AG10803 (cell line): ENCODE measurements around the gene DLG2.
A peak's percentile ranks its signal among the peaks of the same experiment; 100 is the strongest.

Experiments
- DNase-seq: peaks from one replicate; pipeline ENCODE4 v3.0.0; 2010; ENCODE audit warnings: low read depth
- H3K4me3 ChIP-seq: 2 replicates; pipeline ENCODE4 v1.5.1; 2011; ENCODE audit warnings: mild to moderate bottlenecking, low read length, control low read depth
- CTCF ChIP-seq: conservative IDR thresholded peaks from 2 replicates; pipeline ENCODE4 v1.5.1; 2011; ENCODE audit warnings: mild to moderate bottlenecking, low read length, control low read depth, inconsistent platforms

Gene DLG2

GRCh38 chr11:84136926-84137325, 1490.2 kb downstream of the DLG2 start:
- no peak for TF ChIP-seq CTCF
- no peak overlapping the region for H3K4me3 ChIP-seq

GRCh38 chr11:84130646-84131427, 1496.3 kb downstream of the DLG2 start:
- H3K4me3 ChIP-seq, result no peak overlapping the region
- no peak for DNase-seq

More at GRCh38 chr11:84136926-84137325, 1490.2 kb downstream of the DLG2 start:
- DNase-seq, result peak; percentile 32

GRCh38 chr11:84129961-84130576, 1497.1 kb downstream of the DLG2 start:
- TF ChIP-seq CTCF, result no peak
- no peak overlapping the region for H3K4me3 ChIP-seq
- no peak for DNase-seq

More at GRCh38 chr11:84130646-84131427, 1496.3 kb downstream of the DLG2 start:
- TF ChIP-seq CTCF, result no peak

- TF ChIP-seq CTCF, result no peak
- H3K4me3 ChIP-seq, result no peak overlapping the region
- DNase-seq, result no peak
Measured at GRCh38 chr11:84128840-84129239, 1498.3 kb downstream of the DLG2 start.

- DNase-seq, result no peak
- no peak overlapping the region for H3K4me3 ChIP-seq
- TF ChIP-seq CTCF, result no peak
Measured at GRCh38 chr11:84117394-84117793, 1509.8 kb downstream of the DLG2 start.

- no peak for TF ChIP-seq CTCF
- DNase-seq, result no peak
Measured at GRCh38 chr11:84106541-84106940, 1520.6 kb downstream of the DLG2 start.

GRCh38 chr11:84105148-84105547, 1522.0 kb downstream of the DLG2 start:
- DNase-seq, result no peak
- TF ChIP-seq CTCF, result no peak
- H3K4me3 ChIP-seq, result no peak overlapping the region

More at GRCh38 chr11:84106541-84106940, 1520.6 kb downstream of the DLG2 start:
- H3K4me3 ChIP-seq, result no peak overlapping the region
